ENCODE measurements around the gene SLC39A3. TPM values are rescaled to one million over a fixed set of nuclear protein-coding genes. Genes with fewer than 3 reads are reported as not detected.

The SLC39A3 gene
- total and polyA plus RNA-seq, 2 of the 8 experiments (the other 6 are each of a cell fraction or from before 2014, with no cell fraction given): 33.0 to 52.9 TPM

- CTCF ChIA-PET (ENCODE audit: partially characterized antibody): interaction anchor here (0.6 to 0.8 kb wide), 3 partner anchors 108 to 988 kb away, joined by 3 read pairs; no protein-coding TSS in a partner anchor
- WGBS, 2 experiments (ENCODE audit: extremely low coverage in 1 of 2, insufficient coverage in 1 of 2, insufficient read length in 1 of 2, insufficient replicate concordance in 2 of 2, low coverage in 1 of 2, low lambda C conversion rate in 2 of 2, missing lambda C conversion rate in 1 of 2): 91% methylated on average over 15 of the region's 16 CpGs; no CpG with 5 or more reads in 1 of the 2 experiments
- TF ChIP-seq CEBPB (IDR thresholded peaks at IDR 0.05; ENCODE audit: low read depth, low read length) (no peak), KDM5A (IDR thresholded peaks at IDR 0.05; ENCODE audit: low read length) (no peak), TBP (IDR thresholded peaks at IDR 0.05; ENCODE audit: low read depth, low read length) (no peak), CBX8 (IDR thresholded peaks at IDR 0.05; ENCODE audit: borderline replicate concordance, low read depth, low read length) (no peak), TEAD4 (IDR thresholded peaks at IDR 0.05; ENCODE audit: low read depth, low read length) (no peak)
Measured at GRCh38 chr19:2755811-2756210, 16.0 kb upstream of the SLC39A3 start.

More at GRCh38 chr19:2755811-2756210, 16.0 kb upstream of the SLC39A3 start:
- Histone ChIP-seq H3K4me3 (ENCODE audit: extremely low read depth in 1 of 4, insufficient read depth in 2 of 4, low read depth in 3 of 4, low read length in 4 of 4) (no peak overlapping the region), H2BK120ac (replicated peaks; ENCODE audit: low read depth, low read length) (no peak overlapping the region), H2BK12ac (ENCODE audit: low read depth, low read length) (no peak overlapping the region), H2AK5ac (ENCODE audit: low read depth, low read length) (no peak overlapping the region), H3K56ac (replicated peaks; ENCODE audit: insufficient read length, low read depth, low read length) (no peak overlapping the region), H3K36me3 (ENCODE audit: control insufficient read depth in 2 of 4, insufficient read depth in 4 of 4, low read length in 3 of 4) (peaks cover 15 to 48% (median 33%) of the 10 kb centered on the region in 4 experiments), H3K79me1 (ENCODE audit: low read depth, low read length) (no peaks in the 10 kb centered on the region), H2BK15ac (ENCODE audit: low read length) (no peak overlapping the region), H4K8ac (ENCODE audit: extremely low read depth, insufficient read depth, low read length) (no peak overlapping the region), H4K5ac (ENCODE audit: insufficient read length, low read depth, low read length) (no peak overlapping the region), H4K20me1 (replicated peaks in 1 of 2; ENCODE audit: control insufficient read depth in 1 of 2, insufficient read depth in 2 of 2, low read length in 2 of 2) (peaks cover 0 to 10% of the 10 kb centered on the region in 2 experiments), H3K23me2 (ENCODE audit: low read depth, low read length) (no peaks in the 10 kb centered on the region), H3K79me2 (ENCODE audit: control insufficient read depth in 1 of 2, insufficient read depth in 2 of 2, low read length in 2 of 2) (no peaks in the 10 kb centered on the region), H3K4me1 (replicated peaks in 1 of 4; ENCODE audit: control insufficient read depth in 3 of 4, insufficient read depth in 4 of 4, low read length in 3 of 4) (no peaks in the 10 kb centered on the region), H2AFZ (ENCODE audit: low read length) (no peak overlapping the region), H3K14ac (ENCODE audit: insufficient read length) (no peak overlapping the region), H2BK20ac (ENCODE audit: low read length) (no peak overlapping the region), H2BK5ac (ENCODE audit: low read depth, low read length) (no peak overlapping the region), H3K18ac (ENCODE audit: extremely low read depth, low read length) (no peak overlapping the region), H3K27me3 (replicated peaks in 1 of 4; ENCODE audit: control insufficient read depth in 3 of 4, extremely low read depth in 1 of 4, insufficient read depth in 3 of 4, low read length in 3 of 4) (no peaks in the 10 kb centered on the region), H4K91ac (replicated peaks; ENCODE audit: insufficient read length, low read length) (no peak overlapping the region), H3K9ac (replicated peaks in 1 of 4; ENCODE audit: extremely low read depth in 1 of 4, low read depth in 3 of 4, low read length in 3 of 4) (no peak overlapping the region), H3K27ac (ENCODE audit: low read depth, low read length) (no peak overlapping the region), H3K4me2 (ENCODE audit: insufficient read depth in 1 of 2, low read depth in 2 of 2, low read length in 2 of 2) (no peak overlapping the region), H3K4ac (replicated peaks; ENCODE audit: insufficient read length, low read depth, low read length) (no peak overlapping the region), H3K9me3 (ENCODE audit: insufficient read depth in 2 of 2, low read depth in 1 of 2, low read length in 1 of 2) (no peaks in the 10 kb centered on the region), H3K23ac (ENCODE audit: insufficient read length) (no peak overlapping the region)
- POLR2A ChIA-PET (ENCODE audit: partially characterized antibody): interaction anchor here (0.6 to 1.1 kb wide), 2 partner anchors 22 to 507 kb away, joined by 3 read pairs; no protein-coding TSS in a partner anchor
- DNase-seq (ENCODE audit: low read depth in 1 of 2, low spot score in 2 of 2) (no peak), FAIRE-seq (no peak)

Measured in H1 (cell line).